Liver (tissue), 9 donors: ENCODE measurements around the gene ZMYND10. TPM values are rescaled to one million over a fixed set of nuclear protein-coding genes. Genes with fewer than 3 reads are reported as not detected.

ENCODE experiments used
- DNase-seq: peaks from one replicate; pipeline ENCODE4 v3.0.0-alpha.2; 2017; ENCODE audit warnings: low spot score
- H3K27ac ChIP-seq, 2 donors: one replicate each; pipeline ENCODE4 v1.7.0; 2013; ENCODE audit warnings: inconsistent platforms in 2 of 2, low read length in 2 of 2, control low read depth in 1 of 2, low read depth in 1 of 2, mild to moderate bottlenecking in 1 of 2
- H3K27me3 ChIP-seq, 4 donors: one replicate each; pipeline versions ENCODE4 v1.6.1 to v1.7.0; 2013; ENCODE audit warnings: low read length in 3 of 4, inconsistent platforms in 1 of 4, mild to moderate bottlenecking in 1 of 4, moderate library complexity in 1 of 4; ENCODE audit not compliant: control insufficient read depth in 4 of 4, insufficient read depth in 4 of 4
- H3K36me3 ChIP-seq, 4 donors: one replicate each; pipeline versions ENCODE4 v1.6.1 to v1.7.0; 2013; ENCODE audit warnings: low read length in 3 of 4, mild to moderate bottlenecking in 3 of 4, low read depth in 1 of 4, moderate library complexity in 1 of 4; ENCODE audit not compliant: control insufficient read depth in 4 of 4, insufficient read depth in 3 of 4
- H3K4me1 ChIP-seq, 4 donors: one replicate each; pipeline versions ENCODE4 v1.6.1 to v1.7.0; 2013; ENCODE audit warnings: low read length in 3 of 4, mild to moderate bottlenecking in 3 of 4, moderate library complexity in 1 of 4; ENCODE audit not compliant: control insufficient read depth in 4 of 4, insufficient read depth in 4 of 4
- H3K4me3 ChIP-seq, 3 donors: one replicate each; pipeline versions ENCODE4 v1.6.1 to v1.7.0; 2013; ENCODE audit warnings: low read length in 3 of 3, control low read depth in 1 of 3, low read depth in 1 of 3, mild to moderate bottlenecking in 1 of 3
- H3K9ac ChIP-seq, 2 donors: one replicate each; pipeline ENCODE4 v1.7.0; 2013; ENCODE audit warnings: low read length in 2 of 2, mild to moderate bottlenecking in 2 of 2, moderate library complexity in 2 of 2, control low read depth in 1 of 2, low read depth in 1 of 2
- H3K9me3 ChIP-seq, 4 donors: one replicate each; pipeline versions ENCODE4 v1.6.1 to v1.7.0; 2013; ENCODE audit warnings: low read length in 3 of 4; ENCODE audit not compliant: control insufficient read depth in 4 of 4
- ATF3 ChIP-seq: IDR thresholded peaks from 2 replicates; pipeline ENCODE4 v1.6.1; 2016; ENCODE audit warnings: antibody characterized with exemption
- CTCF ChIP-seq: fragments of 150-350 bp; IDR thresholded peaks from 2 replicates; pipeline ENCODE4 v1.5.1; 2017; ENCODE audit warnings: improper control_type of control experiment, low read depth, low read length; ENCODE audit not compliant: missing input control
- EGR1 ChIP-seq, 2 donors: IDR thresholded peaks; 2 replicates each; pipeline ENCODE4 v1.6.1; 2016 to 2018; ENCODE audit warnings: antibody characterized with exemption in 2 of 2, low read depth in 2 of 2
- FOXA1 ChIP-seq: IDR thresholded peaks from 2 replicates; pipeline ENCODE4 v1.6.1; 2016; ENCODE audit warnings: antibody characterized with exemption
- FOXA2 ChIP-seq: IDR thresholded peaks from 2 replicates; pipeline ENCODE4 v1.6.1; 2016; ENCODE audit warnings: antibody characterized with exemption
- GABPA ChIP-seq, 2 donors: IDR thresholded peaks in 1 of 2; conservative IDR thresholded peaks in 1 of 2; 2 replicates each; pipeline ENCODE4 v1.6.1; 2016; ENCODE audit warnings: antibody characterized with exemption in 2 of 2, mild to moderate bottlenecking in 1 of 2, moderate library complexity in 1 of 2
- HNF4A ChIP-seq, 2 donors: conservative IDR thresholded peaks; 2 replicates each; pipeline ENCODE4 v1.6.1; 2016; ENCODE audit warnings: antibody characterized with exemption in 2 of 2, mild to moderate bottlenecking in 2 of 2
- HNF4G ChIP-seq: IDR thresholded peaks from 2 replicates; pipeline ENCODE4 v1.6.1; 2016; ENCODE audit warnings: antibody characterized with exemption
- JUND ChIP-seq, 2 donors: IDR thresholded peaks; 2 replicates each; pipeline ENCODE4 v1.6.1; 2016; ENCODE audit warnings: antibody characterized with exemption in 2 of 2
- MAX ChIP-seq: IDR thresholded peaks from 2 replicates; pipeline ENCODE4 v1.6.1; 2016; ENCODE audit warnings: antibody characterized with exemption
- NR2F2 ChIP-seq: IDR thresholded peaks from 2 replicates; pipeline ENCODE4 v1.6.1; 2016; ENCODE audit warnings: antibody characterized with exemption
- RAD21 ChIP-seq, 2 donors: IDR thresholded peaks; 2 replicates each; pipeline ENCODE4 v1.6.1; 2016; ENCODE audit warnings: antibody characterized with exemption in 2 of 2, mild to moderate bottlenecking in 2 of 2
- REST ChIP-seq: IDR thresholded peaks from 2 replicates; pipeline ENCODE4 v1.6.1; 2016; ENCODE audit warnings: antibody characterized with exemption, mild to moderate bottlenecking
- RXRA ChIP-seq, 2 donors: IDR thresholded peaks; 2 replicates each; pipeline ENCODE4 v1.6.1; 2017 to 2018; ENCODE audit warnings: antibody characterized with exemption in 2 of 2, mild to moderate bottlenecking in 1 of 2
- SP1 ChIP-seq: IDR thresholded peaks from 2 replicates; pipeline ENCODE4 v1.6.1; 2018; ENCODE audit warnings: antibody characterized with exemption, mild to moderate bottlenecking
- TAF1 ChIP-seq: conservative IDR thresholded peaks from 2 replicates; pipeline ENCODE4 v1.6.1; 2016; ENCODE audit warnings: antibody characterized with exemption, mild to moderate bottlenecking
- YY1 ChIP-seq: IDR thresholded peaks from 2 replicates; pipeline ENCODE4 v1.6.1; 2016; ENCODE audit warnings: antibody characterized with exemption, mild to moderate bottlenecking
- ZBTB33 ChIP-seq: IDR thresholded peaks from 2 replicates; pipeline ENCODE4 v1.6.1; 2016; ENCODE audit warnings: antibody characterized with exemption
- WGBS: extraction: QIAGEN DNeasy Blood & Tissue Kit; methylation state at CpG from one replicate; pipeline ENCODE4 v1.1.7; 2013; 5-methylcytosine and 5-hydroxymethylcytosine counted together
- polyA plus RNA-seq, 2 donors: library from polyadenylated mRNA; stranded (reverse) in 1 of 2; unstranded in 1 of 2; fragments of 200-250 nt in 1 of 2; fragments of >200 nt in 1 of 2; fragmentation: Nextera tagmentation in 1 of 2; extraction: Ambion mirVana in 1 of 2; gene quantifications; one replicate each; pipeline versions ENCODE4 v1.2.1 to v1.2.3, GENCODE V29; 2013 to 2015
- total RNA-seq, 2 donors: library from RNA; depleted of rRNA; stranded (reverse); fragments of >200 nt; gene quantifications; one replicate each; pipeline ENCODE4 v1.2.3, GENCODE V29; 2014
- donor health status: healthy.
- donor health status: healthy.
- donor health status: healthy.
- donor health status: healthy.
- donor health status: healthy.

ZMYND10 gene
- total and polyA plus RNA-seq, 4 donors: 0.09 to 0.75 (median 0.27) TPM

GRCh38 chr3:50330330-50330729 is 15.2 kb downstream of the ZMYND10 start:
- WGBS: 94% methylated on average over 10 of the region's 10 CpGs
- H3K27ac ChIP-seq: no peak overlapping the region
- H3K27me3 ChIP-seq: no peaks in the 10 kb centered on the region
- H3K9ac ChIP-seq: no peak overlapping the region
- TF ChIP-seq RAD21 (IDR thresholded peaks at IDR 0.05) (no peak), MAX (no peak), REST (no peak), FOXA2 (no peak), GABPA (IDR thresholded peaks at IDR 0.05 in 1 of 2, conservative IDR thresholded peaks at IDR 0.05 in 1 of 2) (no peak), EGR1 (IDR thresholded peaks at IDR 0.05; ENCODE audit: low read depth in 2 of 2) (no peak), NR2F2 (no peak), JUND (IDR thresholded peaks at IDR 0.05) (no peak), RXRA (IDR thresholded peaks at IDR 0.05) (no peak), YY1 (no peak), ZBTB33 (no peak), SP1 (no peak), HNF4A (conservative IDR thresholded peaks at IDR 0.05) (no peak), ATF3 (no peak), FOXA1 (no peak), TAF1 (no peak), HNF4G (no peak), CTCF (no peak)
- H3K4me1 ChIP-seq: peaks cover 5 to 45% (median 23%) of the 10 kb centered on the region in 4 donors
- no peak overlapping the region for H3K4me3 ChIP-seq
- no peak for DNase-seq
- H3K36me3 ChIP-seq: peaks cover 4 to 34% (median 17%) of the 10 kb centered on the region in 4 donors
- H3K9me3 ChIP-seq: no peaks in the 10 kb centered on the region
